HS-27A (cell line): ENCODE measurements around the gene SRR.
A peak's percentile ranks its signal among the peaks of the same experiment; 100 is the strongest.
"Not testable (repeated sequence)": the region's sequence is repeated elsewhere in the genome, so short reads cannot be mapped to it uniquely, and the experiment has no call there.

Experiments used
- DNase-seq: peaks from one replicate; pipeline ENCODE4 v3.0.0-alpha.2; 2012; ENCODE audit warnings: low read depth, missing footprints

The SRR gene, protein sequence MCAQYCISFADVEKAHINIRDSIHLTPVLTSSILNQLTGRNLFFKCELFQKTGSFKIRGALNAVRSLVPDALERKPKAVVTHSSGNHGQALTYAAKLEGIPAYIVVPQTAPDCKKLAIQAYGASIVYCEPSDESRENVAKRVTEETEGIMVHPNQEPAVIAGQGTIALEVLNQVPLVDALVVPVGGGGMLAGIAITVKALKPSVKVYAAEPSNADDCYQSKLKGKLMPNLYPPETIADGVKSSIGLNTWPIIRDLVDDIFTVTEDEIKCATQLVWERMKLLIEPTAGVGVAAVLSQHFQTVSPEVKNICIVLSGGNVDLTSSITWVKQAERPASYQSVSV

DNA sequence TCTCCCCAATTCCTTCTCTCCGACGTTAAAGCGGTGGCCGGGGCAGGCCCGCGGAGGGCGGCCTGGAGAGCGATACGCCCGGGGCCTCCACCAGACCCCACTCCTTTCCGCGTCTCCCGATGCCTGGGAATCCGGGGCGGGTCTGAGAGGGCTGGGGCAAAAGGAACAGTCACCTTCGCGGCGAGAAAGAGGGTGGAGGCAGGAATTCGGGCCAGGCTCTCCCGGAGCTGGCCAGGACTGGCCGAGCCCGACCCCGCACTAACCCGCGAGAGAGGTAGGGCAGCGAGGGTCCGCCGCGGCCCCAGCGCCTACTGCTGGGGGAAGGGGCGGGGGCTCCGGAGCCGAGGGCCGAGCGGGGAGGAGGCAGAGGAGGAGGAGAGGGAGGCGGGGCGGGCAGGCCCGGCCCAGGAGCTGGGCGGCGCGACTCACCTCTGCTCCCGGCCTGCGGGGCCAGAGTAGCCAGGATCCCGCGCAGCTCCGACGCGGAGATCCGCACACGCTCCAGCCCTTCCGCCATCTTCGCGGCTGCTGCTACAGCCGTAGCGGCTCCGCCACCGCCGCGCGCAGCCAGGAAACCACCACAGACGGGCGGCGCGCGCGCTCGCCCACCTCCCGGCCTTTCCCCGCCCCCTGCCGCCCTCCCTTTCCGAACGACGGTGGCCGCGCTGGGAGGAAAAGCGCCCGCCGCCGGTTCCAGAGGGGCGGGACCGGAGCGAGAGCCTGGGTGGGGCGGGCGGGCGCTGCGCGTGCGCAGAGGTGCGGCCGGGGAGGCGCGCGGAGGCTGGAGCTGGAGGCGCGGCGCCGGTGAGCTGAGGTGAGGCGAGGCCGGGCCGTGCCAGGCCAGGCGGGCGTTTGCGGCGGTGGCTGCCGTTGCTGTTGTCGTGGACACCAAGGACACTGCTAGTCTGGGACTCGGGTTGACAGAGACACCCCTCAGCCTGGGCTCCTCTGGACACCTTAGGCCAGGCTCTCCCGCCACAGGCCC is at the start of gene SRR, which contains the start of gene SMG6:
SRR (plus strand) TSS at position 747 of the 985 bp plus-strand sequence. CDS start 11,611 bp downstream, outside the sequence.
SMG6 (minus strand) TSS at position 582 of the 985 bp plus-strand sequence; CDS start at position 517, 65 bp downstream.
- peak; percentile 26 for DNase-seq

DNA sequence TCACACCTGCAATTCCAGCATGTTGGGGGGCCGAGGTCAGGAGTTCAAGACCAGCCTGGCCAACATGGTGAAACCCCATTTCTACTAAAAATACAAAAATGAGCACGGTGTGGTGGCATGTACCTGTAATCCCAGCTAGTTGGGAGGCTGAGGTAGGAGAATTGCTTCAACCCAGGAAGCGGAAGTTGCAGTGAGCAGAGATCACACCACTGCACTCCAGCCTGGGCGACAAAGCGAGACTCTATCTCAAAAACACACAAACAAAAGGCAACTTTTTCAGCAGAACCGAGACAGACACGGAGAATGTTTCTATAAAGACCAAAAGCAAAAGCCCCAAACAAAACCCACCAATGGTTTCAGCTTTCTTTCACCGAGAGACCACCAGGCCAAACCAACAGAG is 44.9 kb upstream of the SRR start:
- DNase-seq = not testable (repeated sequence)

- no peak for DNase-seq
Observed at GRCh38 chr17:2259769-2260536, 43.8 kb upstream of the SRR start.

DNA sequence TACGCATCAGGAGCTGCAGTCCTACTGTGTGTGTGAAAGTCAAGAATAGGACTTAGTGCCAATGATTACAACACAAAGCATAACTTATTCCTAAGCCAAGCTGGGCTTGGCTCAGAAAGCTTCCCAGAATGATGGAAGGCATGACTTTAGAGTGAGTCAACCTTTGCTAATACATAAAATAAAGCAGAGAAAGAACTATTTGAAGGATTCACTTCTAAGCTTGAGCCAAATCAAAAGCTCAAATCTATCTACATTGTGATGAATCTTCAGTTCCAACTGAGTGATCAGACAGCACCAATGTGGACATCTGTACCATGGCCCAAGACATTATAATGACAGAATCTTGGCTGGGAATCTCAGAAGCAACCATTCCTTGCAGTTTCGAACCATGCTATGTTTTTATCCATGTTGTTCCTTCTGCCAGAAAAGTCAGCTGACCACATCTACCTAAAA is 41.6 kb upstream of the SRR start:
- DNase-seq = no peak

DNA sequence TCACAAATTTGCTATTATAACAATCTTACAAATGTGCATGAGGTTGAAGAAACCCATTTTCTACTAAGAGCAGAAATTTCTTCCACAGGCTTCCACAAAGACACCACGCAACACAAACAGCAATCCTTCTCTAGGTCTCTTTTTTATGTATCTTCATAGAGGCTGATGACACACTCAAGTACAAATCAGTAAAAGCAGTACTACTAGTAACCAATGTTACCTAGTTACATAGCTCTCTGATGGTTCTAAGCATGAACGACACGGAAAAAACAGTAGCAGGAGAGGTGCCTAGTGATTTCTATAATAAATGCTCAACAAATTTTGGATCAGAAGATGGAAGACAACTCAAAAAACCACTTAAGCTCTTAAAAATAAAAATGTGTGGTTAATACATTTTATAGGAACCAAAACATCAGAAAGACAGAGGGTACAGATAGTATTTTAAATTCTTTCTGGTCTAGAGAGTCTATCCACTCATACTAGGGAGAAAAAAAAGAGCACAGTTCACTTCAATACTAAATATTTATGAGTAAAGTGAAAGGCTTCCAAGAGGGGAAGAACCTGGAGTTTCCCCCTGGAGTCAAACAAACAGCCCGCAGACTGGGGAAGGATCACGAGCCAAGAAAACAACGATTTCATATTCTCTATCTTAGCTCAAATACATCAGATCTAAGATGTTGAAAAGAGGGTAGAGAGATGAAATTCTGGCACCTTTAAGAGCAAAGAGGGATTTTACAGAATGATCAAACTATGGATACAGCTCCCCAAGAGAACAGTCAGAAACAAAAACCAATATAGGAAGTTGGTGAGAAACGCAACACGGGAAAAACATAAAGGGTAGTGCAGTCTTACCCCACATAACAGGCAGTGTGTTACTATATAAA is 40.3 kb upstream of the SRR start:
- no peak for DNase-seq

DNA sequence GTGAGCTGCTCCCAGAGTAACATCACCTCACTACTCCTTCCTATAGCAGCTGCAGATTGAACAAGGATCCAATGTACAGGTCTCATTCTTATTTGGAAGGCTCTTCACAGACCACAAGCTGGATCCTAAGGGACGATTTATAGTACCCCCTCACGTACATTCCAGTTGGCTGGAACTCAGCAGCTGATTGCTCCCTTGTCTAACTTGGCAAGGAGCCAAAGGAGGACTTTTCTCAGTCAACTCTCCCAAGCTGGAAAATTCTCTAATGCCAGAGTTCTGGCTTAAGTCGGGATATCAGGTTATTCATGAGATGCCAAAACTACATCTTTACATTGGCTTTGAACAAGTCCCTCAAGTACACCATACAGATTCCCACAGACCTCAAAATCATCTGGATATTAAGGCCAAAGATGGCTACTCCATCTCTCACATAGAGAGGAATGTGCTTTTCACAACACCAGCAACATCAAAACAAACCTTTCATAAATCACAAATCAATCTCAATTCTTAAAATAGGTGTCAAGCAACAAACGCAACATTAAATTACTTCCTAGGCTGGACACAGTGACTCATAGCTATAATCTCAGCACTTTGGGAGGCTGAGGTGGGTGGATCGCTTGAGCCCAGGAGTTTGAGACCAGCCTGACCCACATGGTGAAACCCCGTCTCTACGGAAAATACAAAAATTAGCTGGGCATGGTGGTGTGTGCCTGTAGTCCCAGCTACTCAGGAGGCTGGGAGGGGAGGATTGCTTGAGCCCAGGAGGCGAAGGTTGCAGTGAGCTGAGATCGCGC is 39.5 kb upstream of the SRR start:
- DNase-seq = no peak

GRCh38 chr17:2265166-2265565 is 38.6 kb upstream of the SRR start:
- DNase-seq = not testable (repeated sequence)

- DNase-seq = no peak
Observed at GRCh38 chr17:2266045-2266864, 37.5 kb upstream of the SRR start.

DNA sequence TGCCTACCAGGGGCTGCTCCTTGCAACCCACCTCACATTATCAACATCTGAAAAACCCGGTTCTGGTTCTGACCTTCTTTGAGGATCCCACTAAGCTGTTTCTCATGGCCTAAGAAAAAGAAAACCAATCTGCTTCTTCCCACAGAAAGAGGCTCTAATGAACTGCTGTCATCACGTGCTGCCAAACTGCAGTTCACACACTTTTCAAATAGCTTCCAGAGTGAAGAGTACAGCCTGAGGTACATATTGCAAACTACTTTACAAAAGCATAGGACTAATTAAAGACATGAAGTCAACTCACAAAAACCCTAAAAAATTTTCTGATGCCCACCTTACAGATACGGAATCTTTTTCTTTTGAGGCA is 36.9 kb upstream of the SRR start:
- DNase-seq = no peak

- no peak for DNase-seq
Observed at GRCh38 chr17:2267354-2267753, 36.4 kb upstream of the SRR start.

- no peak for DNase-seq
Observed at GRCh38 chr17:2271985-2272702, 31.6 kb upstream of the SRR start.

GRCh38 chr17:2274414-2274813 is 29.3 kb upstream of the SRR start:
- no peak for DNase-seq

GRCh38 chr17:2275722-2276121 is 28.0 kb upstream of the SRR start:
- DNase-seq = no peak

GRCh38 chr17:2277429-2278170 is 26.1 kb upstream of the SRR start:
- no peak for DNase-seq

DNA sequence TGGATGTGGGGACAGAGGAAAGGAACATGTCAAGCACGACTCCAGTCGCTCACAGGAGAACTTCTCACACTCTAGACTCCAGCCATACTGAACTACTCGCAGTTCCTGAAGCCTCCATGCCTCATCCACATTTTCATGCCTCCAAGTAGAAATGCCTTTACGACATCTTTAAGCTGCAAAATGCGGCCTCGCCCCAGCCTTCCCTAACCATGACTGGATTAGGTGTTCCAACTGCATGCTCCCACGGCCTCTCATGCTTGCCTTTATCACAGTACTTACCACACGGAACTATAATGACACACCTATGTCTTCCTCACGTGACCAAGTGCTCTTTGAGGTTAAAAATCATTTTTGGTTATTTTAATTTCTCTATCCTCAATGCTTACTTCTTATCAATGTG is 24.0 kb upstream of the SRR start:
- no peak for DNase-seq

DNA sequence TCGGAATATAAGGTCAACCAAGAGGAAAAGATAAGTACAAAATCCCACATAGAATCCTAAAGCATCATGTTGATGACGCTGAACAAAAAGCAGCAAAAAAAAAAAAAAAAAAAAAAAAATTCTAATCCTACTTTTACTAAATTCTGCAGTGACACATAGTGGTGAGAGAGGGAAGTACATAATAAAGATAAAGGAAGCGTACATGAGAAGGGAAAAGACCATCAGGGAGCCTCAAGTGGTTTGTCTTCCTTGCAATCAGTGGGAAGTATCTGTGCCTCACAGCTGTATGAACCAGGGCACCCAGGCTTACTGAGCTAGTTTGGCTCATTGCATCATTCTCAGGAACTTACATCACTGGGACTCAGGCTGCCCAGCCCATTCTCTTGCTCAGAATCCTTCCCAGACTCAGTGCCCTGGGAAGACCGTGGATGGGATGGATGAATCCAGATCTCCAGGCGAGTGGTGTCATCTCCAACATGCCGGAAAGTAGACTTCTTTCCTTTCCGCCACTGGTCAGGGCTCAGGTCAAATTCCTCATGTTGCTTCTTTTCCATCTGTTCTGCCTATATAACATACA is 21.4 kb upstream of the SRR start:
- DNase-seq = peak; percentile 15

GRCh38 chr17:2283302-2283701 is 20.4 kb upstream of the SRR start:
- no peak for DNase-seq
